Measurements from ENCODE around the gene FILIP1L.

DNA sequence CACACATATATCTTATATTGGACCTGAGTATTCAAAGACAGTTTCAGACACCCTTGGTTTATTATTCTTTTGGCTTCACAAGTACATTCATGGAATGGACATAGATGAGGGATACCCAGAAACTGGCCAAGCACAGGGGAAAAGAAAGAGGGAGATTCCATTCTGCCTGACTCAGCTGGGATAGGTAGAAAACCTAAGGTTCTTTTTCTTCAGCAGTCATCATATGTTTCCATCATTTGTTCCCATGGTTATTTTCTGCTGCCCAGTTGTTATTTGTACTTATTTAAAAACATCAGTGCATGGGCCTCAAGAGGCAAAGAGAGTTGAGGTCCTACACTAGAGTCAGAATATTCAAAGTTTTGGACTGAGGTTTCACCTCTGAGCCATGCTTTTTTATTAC is 91.8 kb downstream of the FILIP1L start:
- TF ChIP-seq SMC3 (IDR thresholded peaks at IDR 0.05; ENCODE audit: low read depth, low read length) = no peak
- TF ChIP-seq, protein P1, sequence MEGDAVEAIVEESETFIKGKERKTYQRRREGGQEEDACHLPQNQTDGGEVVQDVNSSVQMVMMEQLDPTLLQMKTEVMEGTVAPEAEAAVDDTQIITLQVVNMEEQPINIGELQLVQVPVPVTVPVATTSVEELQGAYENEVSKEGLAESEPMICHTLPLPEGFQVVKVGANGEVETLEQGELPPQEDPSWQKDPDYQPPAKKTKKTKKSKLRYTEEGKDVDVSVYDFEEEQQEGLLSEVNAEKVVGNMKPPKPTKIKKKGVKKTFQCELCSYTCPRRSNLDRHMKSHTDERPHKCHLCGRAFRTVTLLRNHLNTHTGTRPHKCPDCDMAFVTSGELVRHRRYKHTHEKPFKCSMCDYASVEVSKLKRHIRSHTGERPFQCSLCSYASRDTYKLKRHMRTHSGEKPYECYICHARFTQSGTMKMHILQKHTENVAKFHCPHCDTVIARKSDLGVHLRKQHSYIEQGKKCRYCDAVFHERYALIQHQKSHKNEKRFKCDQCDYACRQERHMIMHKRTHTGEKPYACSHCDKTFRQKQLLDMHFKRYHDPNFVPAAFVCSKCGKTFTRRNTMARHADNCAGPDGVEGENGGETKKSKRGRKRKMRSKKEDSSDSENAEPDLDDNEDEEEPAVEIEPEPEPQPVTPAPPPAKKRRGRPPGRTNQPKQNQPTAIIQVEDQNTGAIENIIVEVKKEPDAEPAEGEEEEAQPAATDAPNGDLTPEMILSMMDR (conservative IDR thresholded peaks at IDR 0.05; ENCODE audit: low read depth, low read length) = no peak
- TF ChIP-seq POLR2A (IDR thresholded peaks at IDR 0.05; ENCODE audit: low read depth, low read length) = no peak
- TF ChIP-seq NFE2L2 (IDR thresholded peaks at IDR 0.05; ENCODE audit: low read depth, low read length) = no peak
- TF ChIP-seq BHLHE40 (IDR thresholded peaks at IDR 0.05; ENCODE audit: low read depth, low read length) = no peak
- TF ChIP-seq MXI1 (IDR thresholded peaks at IDR 0.05; ENCODE audit: borderline replicate concordance, low read depth, low read length) = no peak
- TF ChIP-seq RAD21 (IDR thresholded peaks at IDR 0.05; ENCODE audit: low read length) = no peak
- TF ChIP-seq CEBPB (IDR thresholded peaks at IDR 0.05; ENCODE audit: low read depth, low read length) = no peak
- no peak for TF ChIP-seq MAFK (IDR thresholded peaks at IDR 0.05; ENCODE audit: low read depth, low read length)
- TF ChIP-seq MAZ (IDR thresholded peaks at IDR 0.05; ENCODE audit: borderline replicate concordance, low read depth, low read length) = no peak
- no peak for TF ChIP-seq CHD1 (IDR thresholded peaks at IDR 0.05; ENCODE audit: low read depth, low read length)

All from IMR-90 (cell line).